Muscle layer of duodenum (tissue), 2 donors: ENCODE measurements around the gene FRMD3.

Experiments used
- H3K27ac ChIP-seq: one replicate; pipeline ENCODE4 v1.7.0; 2013; ENCODE audit warnings: mild to moderate bottlenecking, low read length
- H3K27me3 ChIP-seq: one replicate; pipeline ENCODE4 v1.7.0; 2013; ENCODE audit warnings: low read depth, mild to moderate bottlenecking, control low read depth, low read length
- H3K36me3 ChIP-seq, 2 donors: one replicate each; pipeline ENCODE4 v1.7.0; 2013; ENCODE audit warnings: low read length in 2 of 2, control low read depth in 1 of 2, mild to moderate bottlenecking in 1 of 2; ENCODE audit not compliant: insufficient read depth in 2 of 2, control insufficient read depth in 1 of 2
- H3K4me1 ChIP-seq, 2 donors: one replicate each; pipeline ENCODE4 v1.7.0; 2013; ENCODE audit warnings: low read length in 2 of 2, mild to moderate bottlenecking in 2 of 2, control low read depth in 1 of 2, moderate library complexity in 1 of 2; ENCODE audit not compliant: insufficient read depth in 2 of 2, control insufficient read depth in 1 of 2
- H3K4me3 ChIP-seq, 2 donors: one replicate each; pipeline ENCODE4 v1.7.0; 2013; ENCODE audit warnings: low read length in 2 of 2, low read depth in 1 of 2, mild to moderate bottlenecking in 1 of 2
- H3K9me3 ChIP-seq, 2 donors: one replicate each; pipeline ENCODE4 v1.7.0; 2013; ENCODE audit warnings: low read length in 2 of 2, control low read depth in 1 of 2, mild to moderate bottlenecking in 1 of 2; ENCODE audit not compliant: control insufficient read depth in 1 of 2
- donor health status: healthy.

The FRMD3 gene

GRCh38 chr9:83299571-83299970 lies 238.6 kb downstream of the FRMD3 start:
- peaks cover 0 to 15% of the 10 kb centered on the region in 2 donors for H3K4me1 ChIP-seq
- no peaks in the 10 kb centered on the region for H3K9me3 ChIP-seq
- H3K27me3 ChIP-seq: no peaks in the 10 kb centered on the region
- H3K36me3 ChIP-seq: peaks cover 0 to 6% of the 10 kb centered on the region in 2 donors
- H3K4me3 ChIP-seq: no peak overlapping the region
- H3K27ac ChIP-seq: no peak overlapping the region

GRCh38 chr9:83299094-83299493 lies 239.1 kb downstream of the FRMD3 start:
- no peak overlapping the region for H3K27ac ChIP-seq
- H3K4me3 ChIP-seq: no peak overlapping the region
- H3K36me3 ChIP-seq: peaks cover 0 to 6% of the 10 kb centered on the region in 2 donors
- no peaks in the 10 kb centered on the region for H3K9me3 ChIP-seq
- no peaks in the 10 kb centered on the region for H3K27me3 ChIP-seq
- H3K4me1 ChIP-seq: peaks cover 0 to 11% of the 10 kb centered on the region in 2 donors

- Histone ChIP-seq H3K9me3 (no peaks in the 10 kb centered on the region), H3K27me3 (no peaks in the 10 kb centered on the region), H3K27ac (no peak overlapping the region), H3K4me1 (no peaks in the 10 kb centered on the region), H3K4me3 (no peak overlapping the region), H3K36me3 (peaks cover 0 to 6% of the 10 kb centered on the region in 2 donors)
These were observed 242.1 kb downstream of the FRMD3 start for GRCh38 chr9:83296123-83296522.

- no peaks in the 10 kb centered on the region for H3K4me1 ChIP-seq
- no peak overlapping the region for H3K4me3 ChIP-seq
- H3K27me3 ChIP-seq: no peaks in the 10 kb centered on the region
- no peak overlapping the region for H3K27ac ChIP-seq
- no peaks in the 10 kb centered on the region for H3K9me3 ChIP-seq
- H3K36me3 ChIP-seq: peaks cover 0 to 6% of the 10 kb centered on the region in 2 donors
These were observed 243.4 kb downstream of the FRMD3 start for GRCh38 chr9:83294816-83295215.

GRCh38 chr9:83291196-83291595 lies 247.0 kb downstream of the FRMD3 start:
- no peaks in the 10 kb centered on the region for H3K27me3 ChIP-seq
- no peak overlapping the region for H3K27ac ChIP-seq
- no peak overlapping the region for H3K4me3 ChIP-seq
- H3K36me3 ChIP-seq: no peaks in the 10 kb centered on the region
- no peaks in the 10 kb centered on the region for H3K4me1 ChIP-seq
- no peaks in the 10 kb centered on the region for H3K9me3 ChIP-seq

GRCh38 chr9:83290692-83291091 lies 247.5 kb downstream of the FRMD3 start:
- Histone ChIP-seq H3K27ac (no peak overlapping the region), H3K4me1 (no peaks in the 10 kb centered on the region), H3K36me3 (no peaks in the 10 kb centered on the region), H3K27me3 (no peaks in the 10 kb centered on the region), H3K4me3 (no peak overlapping the region), H3K9me3 (no peaks in the 10 kb centered on the region)

- no peak overlapping the region for H3K4me3 ChIP-seq
- no peaks in the 10 kb centered on the region for H3K27me3 ChIP-seq
- H3K4me1 ChIP-seq: peaks cover 0 to under 1% of the 10 kb centered on the region in 2 donors
- no peaks in the 10 kb centered on the region for H3K36me3 ChIP-seq
- H3K9me3 ChIP-seq: no peaks in the 10 kb centered on the region
- no peak overlapping the region for H3K27ac ChIP-seq
These were observed 251.2 kb downstream of the FRMD3 start for GRCh38 chr9:83287021-83287420.

GRCh38 chr9:83285445-83286225 lies 252.6 kb downstream of the FRMD3 start:
- Histone ChIP-seq H3K9me3 (no peaks in the 10 kb centered on the region), H3K27ac (no peak overlapping the region), H3K36me3 (no peaks in the 10 kb centered on the region), H3K4me3 (no peak overlapping the region), H3K4me1 (peaks cover 5 to 9% of the 10 kb centered on the region in 2 donors), H3K27me3 (no peaks in the 10 kb centered on the region)

- H3K9me3 ChIP-seq: no peaks in the 10 kb centered on the region
- H3K27ac ChIP-seq: no peak overlapping the region
- no peak overlapping the region for H3K4me3 ChIP-seq
- no peaks in the 10 kb centered on the region for H3K27me3 ChIP-seq
- H3K4me1 ChIP-seq: peaks cover 5 to 9% of the 10 kb centered on the region in 2 donors
- no peaks in the 10 kb centered on the region for H3K36me3 ChIP-seq
These were observed 253.5 kb downstream of the FRMD3 start for GRCh38 chr9:83284746-83285145.

GRCh38 chr9:83283528-83283927 lies 254.7 kb downstream of the FRMD3 start:
- Histone ChIP-seq H3K4me1 (peaks cover 5 to 9% of the 10 kb centered on the region in 2 donors), H3K9me3 (no peaks in the 10 kb centered on the region), H3K27ac (no peak overlapping the region), H3K36me3 (no peaks in the 10 kb centered on the region), H3K27me3 (no peaks in the 10 kb centered on the region), H3K4me3 (no peak overlapping the region)

- Histone ChIP-seq H3K27me3 (no peaks in the 10 kb centered on the region), H3K36me3 (no peaks in the 10 kb centered on the region), H3K4me3 (no peak overlapping the region), H3K4me1 (peaks cover 5 to 9% of the 10 kb centered on the region in 2 donors), H3K27ac (no peak overlapping the region), H3K9me3 (no peaks in the 10 kb centered on the region)
These were observed 256.6 kb downstream of the FRMD3 start for GRCh38 chr9:83281306-83282255.
